IMR-90 (cell line): ENCODE results near the gene HOXD10. TPM values are rescaled to one million over a fixed set of nuclear protein-coding genes. Genes with fewer than 3 reads are reported as not detected.

Experiments
- ATAC-seq: fragments of 200-7000 bp; cut with Tn5 transposase; 2 replicates; pipeline ENCODE4 v1.9.1; 2020; ENCODE audit warnings: low read depth, mild to moderate bottlenecking, moderate library complexity
- BruUV-seq: library from RNA; stranded (reverse); fragments of 400-500 nt; replicated peaks from 2 replicates; lab custom pipeline; 2021; lab: Mats Ljungman, UMichigan
- CTCF ChIA-PET: fragments of 300-600 bp; formaldehyde crosslinking; extraction: SDS; loops from one replicate; lab custom pipeline; 2021; ENCODE audit warnings: antibody characterized with exemption; lab: Yijun Ruan, JAX
- POLR2A ChIA-PET: fragments of 300-600 bp; sonication (Branson Sonifier 250); formaldehyde crosslinking; loops from one replicate; lab custom pipeline; 2022; ENCODE audit warnings: antibody characterized with exemption; ENCODE audit not compliant: unreplicated experiment; lab: Charles Lee
- DNase-seq: peaks from one replicate; pipeline ENCODE4 v3.0.0; 2013
- H2AFZ ChIP-seq: replicated peaks from 2 replicates; pipeline ENCODE3; 2013; ENCODE audit warnings: low read length, mild to moderate bottlenecking; ENCODE audit not compliant: poor library complexity
- H2AK5ac ChIP-seq: 2 replicates; pipeline ENCODE4 v1.6.1; 2013; ENCODE audit warnings: low read depth, low read length, inconsistent platforms
- H2AK9ac ChIP-seq: replicated peaks from 2 replicates; pipeline ENCODE3; 2013; ENCODE audit warnings: mild to moderate bottlenecking, low read depth, low read length, moderate library complexity; ENCODE audit not compliant: poor library complexity
- H2BK120ac ChIP-seq: 2 replicates; pipeline ENCODE4 v1.6.1; 2013; ENCODE audit warnings: low read depth, low read length, inconsistent platforms
- H2BK15ac ChIP-seq: 3 replicates; pipeline ENCODE4 v1.6.1; 2013; ENCODE audit warnings: low read depth, low read length, inconsistent platforms
- H2BK20ac ChIP-seq: 2 replicates; pipeline ENCODE4 v1.6.1; 2013; ENCODE audit warnings: low read depth, mild to moderate bottlenecking, inconsistent platforms, low read length, moderate library complexity
- H2BK5ac ChIP-seq: 2 replicates; pipeline ENCODE4 v1.6.1; 2013; ENCODE audit warnings: mild to moderate bottlenecking, low read depth, low read length, inconsistent platforms; ENCODE audit not compliant: poor library complexity, severe bottlenecking
- H3K14ac ChIP-seq: replicated peaks from 2 replicates; pipeline ENCODE4 v1.6.1; 2013; ENCODE audit warnings: low read depth, low read length, inconsistent platforms
- H3K18ac ChIP-seq: 2 replicates; pipeline ENCODE4 v1.6.1; 2013; ENCODE audit warnings: low read depth, low read length, control low read depth
- H3K23ac ChIP-seq: 2 replicates; pipeline ENCODE4 v1.6.1; 2013; ENCODE audit warnings: low read depth, low read length, inconsistent platforms
- H3K27ac ChIP-seq: 2 replicates; pipeline ENCODE4 v1.5.1; 2013; ENCODE audit warnings: mild to moderate bottlenecking, control low read depth, low read length; ENCODE audit not compliant: insufficient read depth
- H3K27me3 ChIP-seq: 2 replicates; pipeline ENCODE4 v1.6.1; 2013; ENCODE audit warnings: low read length; ENCODE audit not compliant: control insufficient read depth, insufficient read depth
- H3K36me3 ChIP-seq: 2 replicates; pipeline ENCODE4 v1.6.1; 2013; ENCODE audit warnings: low read length, mixed read lengths; ENCODE audit not compliant: control insufficient read depth, insufficient read depth
- H3K4ac ChIP-seq: 2 replicates; pipeline ENCODE4 v1.6.1; 2013; ENCODE audit warnings: low read depth, low read length, inconsistent platforms
- H3K4me1 ChIP-seq: 2 replicates; pipeline ENCODE4 v1.6.1; 2013; ENCODE audit warnings: low read length, mixed read lengths; ENCODE audit not compliant: control insufficient read depth, insufficient read depth
- H3K4me2 ChIP-seq: 2 replicates; pipeline ENCODE4 v1.6.1; 2013; ENCODE audit warnings: low read depth, mild to moderate bottlenecking, control low read depth, low read length, moderate library complexity
- H3K4me3 ChIP-seq: 2 replicates; pipeline ENCODE4 v1.5.1; 2013; ENCODE audit warnings: low read depth, mild to moderate bottlenecking, control low read depth, low read length, moderate library complexity; ENCODE audit not compliant: insufficient read depth
- H3K56ac ChIP-seq: 2 replicates; pipeline ENCODE4 v1.6.1; 2013; ENCODE audit warnings: low read length, inconsistent platforms; ENCODE audit not compliant: insufficient read depth; ENCODE audit errors: extremely low read depth
- H3K79me1 ChIP-seq, 2 experiments: 2 replicates each; pipeline ENCODE4 v1.6.1; 2013; ENCODE audit warnings: low read length in 2 of 2, inconsistent platforms in 1 of 2, low read depth in 1 of 2
- H3K9ac ChIP-seq: 2 replicates; pipeline ENCODE4 v1.6.1; 2013; ENCODE audit warnings: low read depth, low read length, control low read depth
- H3K9me1 ChIP-seq: 2 replicates; pipeline ENCODE4 v1.6.1; 2013; ENCODE audit warnings: low read length, inconsistent platforms; ENCODE audit not compliant: insufficient read depth
- H3K9me3 ChIP-seq: 2 replicates; pipeline ENCODE4 v1.6.1; 2013; ENCODE audit warnings: low read length; ENCODE audit not compliant: control insufficient read depth, insufficient read depth
- H4K20me1 ChIP-seq: 2 replicates; pipeline ENCODE4 v1.6.1; 2013; ENCODE audit warnings: low read length, inconsistent platforms; ENCODE audit not compliant: insufficient read depth
- H4K5ac ChIP-seq: 2 replicates; pipeline ENCODE4 v1.6.1; 2013; ENCODE audit warnings: mild to moderate bottlenecking, low read depth, low read length, control low read depth
- H4K8ac ChIP-seq, 2 experiments: 2 replicates each; pipeline ENCODE4 v1.6.1; 2013; ENCODE audit warnings: low read depth in 2 of 2, low read length in 2 of 2, control low read depth in 1 of 2, inconsistent platforms in 1 of 2
- H4K91ac ChIP-seq: 2 replicates; pipeline ENCODE4 v1.6.1; 2013; ENCODE audit warnings: low read depth, low read length, inconsistent platforms; ENCODE audit not compliant: insufficient read depth
- BHLHE40 ChIP-seq: fragments of 150-350 bp; IDR thresholded peaks from 2 replicates; pipeline ENCODE4 v1.6.1; 2016; ENCODE audit warnings: mild to moderate bottlenecking, low read depth, low read length
- FOS ChIP-seq: fragments of 150-350 bp; IDR thresholded peaks from 2 replicates; pipeline ENCODE4 v1.6.1; 2016; ENCODE audit warnings: low read depth, low read length
- MAFK ChIP-seq: IDR thresholded peaks from 2 replicates; pipeline ENCODE4 v1.6.1; 2012; ENCODE audit warnings: low read depth, low read length, improper control_type of control experiment
- MAZ ChIP-seq: IDR thresholded peaks from 2 replicates; pipeline ENCODE4 v1.6.1; 2012; ENCODE audit warnings: low read depth, mild to moderate bottlenecking, low read length, improper control_type of control experiment, moderate library complexity, borderline replicate concordance
- MXI1 ChIP-seq: IDR thresholded peaks from 2 replicates; pipeline ENCODE4 v1.6.1; 2012; ENCODE audit warnings: low read depth, mild to moderate bottlenecking, low read length, moderate library complexity, borderline replicate concordance
- NFE2L2 ChIP-seq: fragments of 150-350 bp; IDR thresholded peaks from 2 replicates; pipeline ENCODE4 v1.6.1; 2016; ENCODE audit warnings: low read depth, mild to moderate bottlenecking, low read length
- POLR2A ChIP-seq: IDR thresholded peaks from 2 replicates; pipeline ENCODE4 v1.6.1; 2012; ENCODE audit warnings: mild to moderate bottlenecking, low read depth, low read length
- RAD21 ChIP-seq: IDR thresholded peaks from 2 replicates; pipeline ENCODE4 v1.6.1; 2012; ENCODE audit warnings: low read length, improper control_type of control experiment
- RCOR1 ChIP-seq: IDR thresholded peaks from 2 replicates; pipeline ENCODE4 v1.6.1; 2012; ENCODE audit warnings: mild to moderate bottlenecking, low read length, improper control_type of control experiment; ENCODE audit not compliant: insufficient replicate concordance
- RFX5 ChIP-seq: IDR thresholded peaks from 2 replicates; pipeline ENCODE4 v1.8.0; 2012; ENCODE audit warnings: low read depth, mild to moderate bottlenecking, low read length, moderate library complexity
- SMC3 ChIP-seq: fragments of 150-350 bp; IDR thresholded peaks from 2 replicates; pipeline ENCODE4 v1.6.1; 2016; ENCODE audit warnings: low read depth, mild to moderate bottlenecking, antibody characterized with exemption, low read length, moderate library complexity
- WGBS, 2 experiments: methylation state at CpG; one replicate each; pipeline versions ENCODE4 v1.1.5 to v1.1.7; 2013; ENCODE audit warnings: missing lambda C conversion rate in 2 of 2; ENCODE audit not compliant: insufficient read length in 1 of 2; ENCODE audit errors: extremely low coverage in 2 of 2; 5-methylcytosine and 5-hydroxymethylcytosine counted together
- dilution Hi-C: fragments of 300-500 bp; cut with HindIII; formaldehyde crosslinking; loops from one replicate; pipeline ENCODE4 v1.14.3; 2018; ENCODE audit warnings: low sequenced_read_pairs; ENCODE audit not compliant: unreplicated experiment
- in situ Hi-C: fragments of 300-500 bp; cut with MboI; formaldehyde crosslinking; loops from 3 replicates; pipeline ENCODE4 v1.14.3; 2019; ENCODE audit warnings: low sequenced_read_pairs, inconsistent platforms, mixed read lengths
- intact Hi-C: fragments of 100-400 bp; cut with micrococcal nuclease; formaldehyde crosslinking; loops from 2 replicates; pipeline ENCODE4 v1.10.0; 2022
- polyA plus RNA-seq, 3 experiments: library from polyadenylated mRNA; depleted of rRNA; stranded (reverse); fragments of >200 nt; gene quantifications; 2 replicates each; pipeline ENCODE4 v1.2.3, GENCODE V29; 2012; ENCODE audit warnings: low replicate concordance in 1 of 3
- total RNA-seq: library from RNA; depleted of rRNA; stranded (reverse); fragments of >200 nt; gene quantifications from 2 replicates; pipeline ENCODE4 v1.2.3, GENCODE V29; 2012
- TF ChIP-seq, protein P1 (sequence below): fragments of 150-350 bp; IDR thresholded peaks from 2 replicates; pipeline ENCODE4 v1.6.1; 2016; ENCODE audit warnings: low read depth, mild to moderate bottlenecking, low read length, moderate library complexity, borderline replicate concordance
- TF ChIP-seq, protein P2 (sequence below): conservative IDR thresholded peaks from 2 replicates; pipeline ENCODE4 v1.5.1; 2012; ENCODE audit warnings: mild to moderate bottlenecking, low read depth, low read length, improper control_type of control experiment
- TF ChIP-seq, protein P3 (sequence below): fragments of 150-350 bp; IDR thresholded peaks from 2 replicates; pipeline ENCODE4 v1.6.1; 2017; ENCODE audit warnings: mild to moderate bottlenecking, antibody characterized with exemption, low read length, low read depth

The HOXD10 gene
- total and polyA plus RNA-seq, 2 of the 4 experiments (the other 2 are of a cell fraction) = not detected

DNA sequence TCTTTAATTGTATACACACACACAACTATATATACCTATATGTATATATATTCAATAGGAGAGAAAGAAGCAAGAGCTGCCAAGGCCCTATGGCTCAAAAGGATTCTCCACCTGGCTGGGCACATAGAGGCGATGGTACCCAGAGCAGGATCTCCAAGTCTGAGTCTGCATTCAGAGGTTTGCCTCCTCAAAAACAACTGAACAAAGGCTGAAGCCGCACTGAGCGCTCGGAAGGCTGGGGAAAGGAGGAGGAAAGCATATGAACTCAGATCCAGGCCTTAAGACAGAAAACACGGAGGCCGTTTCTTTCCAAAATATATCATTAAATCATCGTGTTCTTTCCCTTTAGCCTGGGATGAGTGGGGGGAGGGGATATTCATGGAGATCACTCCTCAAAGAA, 13.4 kb upstream of the HOXD10 start:
- H3K4me3 ChIP-seq = no peak overlapping the region
- no peak overlapping the region for H4K8ac ChIP-seq
- no peak overlapping the region for H2BK15ac ChIP-seq
- no peak overlapping the region for H4K5ac ChIP-seq
- no peak overlapping the region for H3K4ac ChIP-seq
- peaks cover 95% of the 10 kb centered on the region for H3K27me3 ChIP-seq
- CTCF ChIA-PET = interaction anchor here (1.6 kb wide), 1 partner anchor 451 kb away, joined by 5 read pairs; no protein-coding TSS in a partner anchor
- no peak overlapping the region for H2AFZ ChIP-seq
- H3K18ac ChIP-seq = no peak overlapping the region
- H2BK120ac ChIP-seq = no peak overlapping the region
- no peak overlapping the region for H3K27ac ChIP-seq
- peaks cover 4% of the 10 kb centered on the region; the same call in 1 of the 2 replicates for H3K9me3 ChIP-seq
- POLR2A ChIA-PET = no interaction called here
- H2AK9ac ChIP-seq = no peak overlapping the region
- no peaks in the 10 kb centered on the region for H3K4me1 ChIP-seq
- no peaks in the 10 kb centered on the region for H3K79me1 ChIP-seq
- DNase-seq (no peak), ATAC-seq (no peak)
- no peaks in the 10 kb centered on the region for H3K9me1 ChIP-seq
- no peak overlapping the region for H2AK5ac ChIP-seq
- dilution Hi-C loops = no loop called here
- no peak overlapping the region for H3K9ac ChIP-seq
- H2BK5ac ChIP-seq = no peak overlapping the region
- H4K91ac ChIP-seq = no peak overlapping the region
- no peak overlapping the region for H3K56ac ChIP-seq
- no CpG with 5 or more reads among the region's 7 CpGs for WGBS, 2 experiments
- in situ Hi-C loops = no loop called here
- TF ChIP-seq, protein P1, sequence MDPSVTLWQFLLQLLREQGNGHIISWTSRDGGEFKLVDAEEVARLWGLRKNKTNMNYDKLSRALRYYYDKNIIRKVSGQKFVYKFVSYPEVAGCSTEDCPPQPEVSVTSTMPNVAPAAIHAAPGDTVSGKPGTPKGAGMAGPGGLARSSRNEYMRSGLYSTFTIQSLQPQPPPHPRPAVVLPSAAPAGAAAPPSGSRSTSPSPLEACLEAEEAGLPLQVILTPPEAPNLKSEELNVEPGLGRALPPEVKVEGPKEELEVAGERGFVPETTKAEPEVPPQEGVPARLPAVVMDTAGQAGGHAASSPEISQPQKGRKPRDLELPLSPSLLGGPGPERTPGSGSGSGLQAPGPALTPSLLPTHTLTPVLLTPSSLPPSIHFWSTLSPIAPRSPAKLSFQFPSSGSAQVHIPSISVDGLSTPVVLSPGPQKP = no peak
- TF ChIP-seq MAFK (no peak), POLR2A (no peak), RFX5 (no peak), RAD21 (no peak), FOS (no peak), SMC3 (no peak), RCOR1 (no peak), BHLHE40 (no peak), MXI1 (no peak), NFE2L2 (no peak), MAZ (no peak)
- TF ChIP-seq, protein P2, sequence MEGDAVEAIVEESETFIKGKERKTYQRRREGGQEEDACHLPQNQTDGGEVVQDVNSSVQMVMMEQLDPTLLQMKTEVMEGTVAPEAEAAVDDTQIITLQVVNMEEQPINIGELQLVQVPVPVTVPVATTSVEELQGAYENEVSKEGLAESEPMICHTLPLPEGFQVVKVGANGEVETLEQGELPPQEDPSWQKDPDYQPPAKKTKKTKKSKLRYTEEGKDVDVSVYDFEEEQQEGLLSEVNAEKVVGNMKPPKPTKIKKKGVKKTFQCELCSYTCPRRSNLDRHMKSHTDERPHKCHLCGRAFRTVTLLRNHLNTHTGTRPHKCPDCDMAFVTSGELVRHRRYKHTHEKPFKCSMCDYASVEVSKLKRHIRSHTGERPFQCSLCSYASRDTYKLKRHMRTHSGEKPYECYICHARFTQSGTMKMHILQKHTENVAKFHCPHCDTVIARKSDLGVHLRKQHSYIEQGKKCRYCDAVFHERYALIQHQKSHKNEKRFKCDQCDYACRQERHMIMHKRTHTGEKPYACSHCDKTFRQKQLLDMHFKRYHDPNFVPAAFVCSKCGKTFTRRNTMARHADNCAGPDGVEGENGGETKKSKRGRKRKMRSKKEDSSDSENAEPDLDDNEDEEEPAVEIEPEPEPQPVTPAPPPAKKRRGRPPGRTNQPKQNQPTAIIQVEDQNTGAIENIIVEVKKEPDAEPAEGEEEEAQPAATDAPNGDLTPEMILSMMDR = no peak
- TF ChIP-seq, protein P3, sequence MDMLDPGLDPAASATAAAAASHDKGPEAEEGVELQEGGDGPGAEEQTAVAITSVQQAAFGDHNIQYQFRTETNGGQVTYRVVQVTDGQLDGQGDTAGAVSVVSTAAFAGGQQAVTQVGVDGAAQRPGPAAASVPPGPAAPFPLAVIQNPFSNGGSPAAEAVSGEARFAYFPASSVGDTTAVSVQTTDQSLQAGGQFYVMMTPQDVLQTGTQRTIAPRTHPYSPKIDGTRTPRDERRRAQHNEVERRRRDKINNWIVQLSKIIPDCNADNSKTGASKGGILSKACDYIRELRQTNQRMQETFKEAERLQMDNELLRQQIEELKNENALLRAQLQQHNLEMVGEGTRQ = no peak
- no peak overlapping the region for H3K14ac ChIP-seq
- no peaks in the 10 kb centered on the region for H4K20me1 ChIP-seq
- no peak overlapping the region for H3K23ac ChIP-seq
- intact Hi-C loops = no loop called here
- BruUV-seq = no TSS peak
- no peak overlapping the region for H3K4me2 ChIP-seq
- H2BK20ac ChIP-seq = no peak overlapping the region
- no peaks in the 10 kb centered on the region for H3K36me3 ChIP-seq
